Measurements from ENCODE around the gene IFNA7.
"Not testable (repeated sequence)": the region's sequence is repeated elsewhere in the genome, so short reads cannot be mapped to it uniquely, and the experiment has no call there.

IFNA7 gene

DNA sequence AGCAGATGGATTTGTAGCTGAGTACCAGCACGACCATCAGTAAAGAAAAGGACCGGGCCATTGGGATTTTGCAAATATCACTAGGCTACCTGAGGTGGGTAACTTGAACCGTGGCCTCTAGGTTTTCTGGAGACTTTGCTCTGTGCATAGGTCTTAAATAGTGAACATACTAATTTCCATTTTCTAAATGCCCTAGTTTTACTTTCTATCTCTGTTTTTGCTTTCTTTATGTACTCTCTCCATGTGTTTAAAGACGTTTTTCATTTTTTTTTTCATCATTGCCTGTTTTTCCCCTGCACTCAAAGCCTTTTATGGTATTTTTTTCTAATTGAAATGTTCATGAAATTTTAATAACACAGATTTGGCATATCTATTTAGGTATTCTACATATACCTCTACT is at the start of gene IFNA7:
Gene IFNA7 (minus strand): TSS at position 101 of the 400 bp plus-strand sequence. CDS start 40 bp downstream, at position 61.
- DNase-seq (ENCODE audit: low read depth): not testable (repeated sequence)

DNA sequence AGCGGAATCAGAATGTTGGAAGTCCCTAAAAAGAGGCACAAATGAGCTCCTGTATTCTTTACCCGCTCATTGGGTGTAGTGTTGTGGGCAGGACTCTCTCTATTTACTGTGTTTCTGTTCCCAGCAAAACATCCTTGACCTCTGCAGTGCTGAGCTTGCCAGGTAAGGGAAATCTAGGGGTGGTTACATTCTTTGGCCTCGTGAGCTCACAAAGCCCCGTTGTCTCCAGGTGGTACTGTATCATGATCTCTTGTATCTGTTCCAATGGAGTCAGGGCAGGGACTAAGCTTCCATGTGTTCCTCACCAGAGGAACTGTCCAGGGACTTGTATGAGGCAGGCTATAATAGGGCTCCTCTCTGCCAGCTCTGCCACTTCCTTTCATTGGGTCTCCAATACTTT is 49.6 kb upstream of the IFNA7 start:
- no peak for DNase-seq (ENCODE audit: low read depth)

DNA sequence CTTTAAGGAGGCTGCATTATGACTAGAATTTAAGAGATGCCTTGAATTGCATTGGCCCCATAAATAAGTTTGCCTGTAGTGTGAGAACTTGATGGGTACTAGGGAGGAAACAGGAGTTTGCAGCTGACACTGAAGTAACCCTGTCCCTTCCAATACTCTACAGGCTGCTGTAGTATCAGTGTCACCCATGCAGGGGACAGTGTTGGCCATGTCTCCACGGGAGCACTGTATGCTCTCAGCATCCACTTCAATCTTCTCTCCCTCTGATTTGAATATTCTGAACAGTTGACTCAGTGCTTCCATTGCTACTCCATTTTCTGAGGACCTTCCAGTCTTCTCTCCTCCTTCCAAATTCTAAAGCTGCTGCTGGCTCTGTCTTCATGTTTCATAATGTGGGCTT is 49.2 kb upstream of the IFNA7 start:
- no peak for DNase-seq (ENCODE audit: low read depth)

DNA sequence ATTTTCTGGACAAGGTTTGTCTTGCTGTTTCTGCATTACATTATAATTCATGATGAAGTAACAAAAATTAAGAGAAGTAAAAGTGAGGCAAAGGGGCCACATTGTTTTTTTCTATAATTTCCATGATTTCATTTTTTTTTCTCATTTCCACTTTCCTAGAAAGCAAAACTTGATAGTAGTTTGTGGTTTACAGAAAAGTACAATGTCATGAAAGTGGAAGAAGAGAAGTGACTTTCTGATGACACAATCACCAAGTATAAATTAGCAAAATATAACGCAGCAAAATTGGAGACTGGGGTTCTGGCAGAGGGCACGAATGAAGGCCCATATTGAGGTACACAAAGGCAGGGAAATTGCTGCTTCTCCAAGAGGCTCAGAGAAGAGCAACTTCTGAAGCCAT is 42.8 kb upstream of the IFNA7 start:
- DNase-seq (ENCODE audit: low read depth): no peak

DNA sequence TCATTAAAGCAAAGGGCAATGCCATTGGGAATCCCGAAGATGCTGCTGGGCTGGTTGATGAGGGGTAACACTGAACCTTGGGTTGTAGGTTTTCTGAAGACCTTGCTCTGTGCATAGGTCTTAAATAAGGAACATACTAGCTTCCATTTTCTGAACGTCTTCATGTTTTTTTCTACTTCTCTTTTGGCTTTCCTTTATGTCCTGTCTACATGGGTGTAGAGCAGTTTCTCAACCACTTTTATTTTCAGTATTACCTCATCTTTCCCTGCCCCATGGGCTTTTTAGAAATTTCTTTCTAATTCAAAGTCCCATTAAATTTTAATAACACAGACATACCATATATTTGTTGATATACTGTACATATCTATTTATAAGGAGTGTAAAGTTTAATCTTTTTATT is 37.9 kb upstream of the IFNA7 start, which contains the start of gene IFNA14:
Gene IFNA14 (minus strand): TSS at position 95 of the 400 bp plus-strand sequence. CDS start 70 bp downstream, at position 25.
- DNase-seq (ENCODE audit: low read depth): no peak

DNA sequence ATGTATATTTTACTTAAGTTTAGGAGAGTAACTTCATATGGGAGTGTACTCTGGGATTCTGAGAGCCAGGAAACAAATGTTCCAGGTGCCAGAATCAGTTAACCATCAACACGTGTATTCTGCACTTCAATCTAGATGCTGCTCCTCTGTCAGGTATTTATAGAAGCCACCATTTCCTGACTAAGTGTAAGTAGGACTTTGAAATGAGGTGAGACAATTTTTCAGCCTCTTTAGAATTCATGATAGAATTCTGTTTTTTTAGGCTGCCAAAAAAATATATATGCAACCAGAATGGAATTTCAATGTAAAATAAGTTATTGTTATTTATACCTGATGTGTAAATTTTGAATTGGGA is 34.3 kb upstream of the IFNA7 start:
- not testable (repeated sequence) for DNase-seq (ENCODE audit: low read depth)

DNA sequence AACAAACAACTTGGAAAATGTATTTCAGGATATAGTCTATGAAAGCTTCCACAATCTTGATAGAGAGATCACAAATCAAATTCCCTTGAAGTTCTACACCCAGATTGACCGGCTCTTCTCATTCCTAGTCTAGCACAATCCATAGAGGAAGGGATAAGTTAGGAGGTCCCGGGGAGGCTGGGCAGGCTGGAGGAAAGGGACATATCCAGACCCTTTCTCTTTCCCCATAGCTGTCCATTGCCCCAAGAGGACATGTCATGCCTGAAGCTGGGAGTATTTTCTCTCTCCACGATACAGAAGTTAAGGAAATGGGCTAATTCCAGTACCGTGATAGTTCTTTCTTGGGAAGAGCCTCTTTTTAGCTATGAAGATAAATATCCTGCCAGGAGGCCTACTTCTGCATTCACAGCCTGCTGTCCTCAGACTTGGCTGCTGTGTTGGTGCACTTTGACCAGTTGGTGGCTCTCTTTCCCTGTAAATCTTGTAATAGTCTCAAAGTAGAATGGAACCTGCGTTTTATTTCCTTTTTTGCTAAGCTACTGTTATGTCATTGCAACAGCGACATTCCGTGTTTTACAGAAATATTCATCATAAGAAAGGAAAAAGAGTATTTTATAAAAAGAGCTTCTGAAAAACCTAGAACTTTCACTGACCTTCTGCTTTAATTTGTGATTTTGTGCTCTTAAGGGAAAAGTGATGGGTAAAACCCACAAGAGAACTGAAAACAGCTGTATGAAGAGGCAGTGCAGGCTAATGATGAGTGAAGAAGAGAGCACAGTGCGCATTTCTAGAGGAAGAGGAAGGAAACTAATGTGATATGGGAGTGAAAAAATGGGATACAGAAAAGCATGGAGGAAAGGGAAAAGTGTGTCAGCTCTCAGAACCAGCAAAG is 33.7 kb upstream of the IFNA7 start:
- not testable (repeated sequence) for DNase-seq (ENCODE audit: low read depth)

DNA sequence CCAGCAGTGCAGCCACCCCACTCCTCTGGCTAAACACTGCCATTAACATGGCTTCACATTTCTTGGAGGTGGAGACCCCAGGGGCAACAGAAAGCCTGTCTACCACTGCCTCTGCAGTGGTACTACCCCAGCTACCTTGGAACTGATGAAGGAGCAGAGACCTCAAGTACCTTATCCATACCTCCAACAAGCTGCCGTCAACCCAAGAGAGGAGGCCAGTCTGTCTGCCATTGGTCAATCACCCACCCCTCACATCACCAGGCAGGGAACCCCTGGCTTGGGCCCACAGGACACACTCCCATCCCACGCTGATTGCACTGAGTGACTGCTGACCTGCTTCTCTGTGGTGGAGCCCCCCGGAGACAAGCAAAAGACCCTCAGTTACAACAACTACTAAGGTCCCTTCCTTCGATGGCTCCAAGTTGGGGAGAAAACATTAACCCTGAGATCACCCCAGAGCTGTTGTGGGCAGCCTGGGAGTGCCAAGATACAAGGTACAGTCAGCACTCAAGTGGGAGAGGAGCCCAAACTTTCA is 32.2 kb upstream of the IFNA7 start:
- no peak for DNase-seq (ENCODE audit: low read depth)

DNA sequence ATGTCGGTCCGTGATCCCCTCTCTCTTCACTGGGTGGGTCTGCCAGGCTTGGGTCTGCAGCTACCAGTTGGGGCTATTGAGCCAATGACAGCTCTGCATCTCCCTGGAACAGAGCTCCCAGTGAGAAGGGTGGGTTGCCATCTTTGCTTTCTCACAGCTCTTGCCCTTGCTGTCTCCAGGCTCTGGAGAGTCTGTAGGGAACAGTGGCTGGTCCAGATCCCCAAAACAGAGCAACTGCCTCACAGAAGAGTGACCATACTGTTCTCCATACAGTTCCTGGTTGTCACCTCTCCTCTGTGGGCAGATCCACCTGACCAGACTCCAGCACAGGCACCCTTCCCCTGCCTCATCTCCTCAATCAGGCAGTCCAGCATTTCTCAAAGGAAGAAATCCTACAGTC is 31.3 kb upstream of the IFNA7 start:
- DNase-seq (ENCODE audit: low read depth): no peak

DNA sequence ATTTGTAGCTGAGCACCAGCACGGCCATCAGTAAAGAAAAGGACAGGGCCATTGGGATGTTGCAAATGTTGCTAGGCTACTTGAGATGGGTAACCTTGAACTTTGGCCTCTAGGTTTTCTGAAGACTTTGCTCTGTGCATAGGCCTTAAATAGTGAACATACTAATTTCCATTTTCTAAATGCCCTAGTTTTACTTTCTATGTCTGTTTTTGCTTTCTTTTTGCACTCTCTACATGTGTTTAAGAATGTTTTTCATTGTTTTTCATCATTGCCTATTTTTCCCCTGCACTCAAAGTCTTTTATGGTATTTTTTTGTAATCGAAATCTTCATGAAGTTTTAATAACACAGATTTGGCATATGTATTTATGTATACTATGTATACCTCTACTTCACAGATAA is 26.1 kb upstream of the IFNA7 start, which contains the start of gene IFNA17:
Gene IFNA17 (minus strand): TSS at position 101 of the 400 bp plus-strand sequence. CDS start 49 bp downstream, at position 52.
- no peak for DNase-seq (ENCODE audit: low read depth)

DNA sequence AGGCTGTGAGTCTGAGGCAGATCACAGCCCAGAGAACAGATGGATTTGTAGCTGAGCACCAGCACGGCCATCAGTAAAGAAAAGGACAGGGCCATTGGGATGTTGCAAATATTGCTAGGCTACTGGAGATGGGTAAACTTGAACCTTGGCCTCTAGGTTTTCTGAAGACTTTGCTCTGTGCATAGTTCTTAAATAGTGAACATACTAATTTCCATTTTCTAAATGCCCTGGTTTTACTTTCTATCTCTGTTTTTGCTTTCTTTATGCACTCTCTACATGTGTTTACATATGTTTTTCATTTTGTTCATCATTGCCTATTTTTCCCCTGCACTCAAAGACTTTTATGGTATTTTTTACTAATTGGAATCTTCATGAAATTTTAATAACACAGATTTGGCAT is 15.2 kb upstream of the IFNA7 start, which contains the start of gene IFNA16:
Gene IFNA16 (minus strand): TSS at position 101 of the 400 bp plus-strand sequence. CDS start 6 bp downstream, at position 95.
- DNase-seq (ENCODE audit: low read depth): not testable (repeated sequence)

DNA sequence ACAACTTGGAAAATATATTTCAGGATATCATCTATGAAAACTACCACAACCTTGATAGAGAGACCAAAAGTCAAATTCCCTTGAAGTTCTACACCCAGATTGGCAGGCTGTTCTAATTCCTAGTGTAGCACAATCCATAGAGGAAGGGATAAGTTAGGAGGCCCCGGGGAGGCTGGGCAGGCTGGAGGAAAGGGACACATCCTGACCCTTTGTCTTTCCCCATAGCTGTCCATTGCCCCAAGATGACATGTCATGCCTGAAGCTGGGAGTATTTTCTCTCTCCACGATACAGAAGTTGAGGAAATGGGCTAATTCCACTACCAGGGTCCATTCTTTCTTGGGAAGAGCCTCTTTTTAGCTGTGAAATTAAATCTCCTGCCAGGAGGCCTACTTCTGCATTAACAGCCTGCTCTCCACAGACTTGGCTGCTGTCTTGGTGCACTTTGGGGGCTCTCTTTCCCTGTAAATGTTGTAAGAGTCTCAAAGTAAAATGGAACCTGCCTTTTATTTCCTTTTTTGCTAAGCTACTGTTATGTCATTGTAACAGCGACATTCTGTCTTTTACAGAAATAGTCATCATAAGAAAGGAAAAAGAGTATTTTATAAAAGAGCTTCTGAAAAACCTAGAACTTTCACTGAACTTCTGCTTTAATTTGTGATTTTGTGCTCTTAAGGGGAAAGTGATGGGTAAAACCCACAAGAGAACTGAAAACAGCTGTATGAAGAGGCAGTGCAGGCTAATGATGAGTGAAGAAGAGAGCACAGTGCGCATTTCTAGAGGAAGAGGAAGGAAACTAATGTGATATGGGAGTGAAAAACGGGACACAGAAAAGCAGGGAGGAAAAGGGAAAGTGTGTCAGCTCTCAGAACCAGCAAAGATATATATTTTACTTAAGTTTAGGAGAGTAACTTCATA is 11.7 kb upstream of the IFNA7 start:
- DNase-seq (ENCODE audit: low read depth): not testable (repeated sequence)

DNA sequence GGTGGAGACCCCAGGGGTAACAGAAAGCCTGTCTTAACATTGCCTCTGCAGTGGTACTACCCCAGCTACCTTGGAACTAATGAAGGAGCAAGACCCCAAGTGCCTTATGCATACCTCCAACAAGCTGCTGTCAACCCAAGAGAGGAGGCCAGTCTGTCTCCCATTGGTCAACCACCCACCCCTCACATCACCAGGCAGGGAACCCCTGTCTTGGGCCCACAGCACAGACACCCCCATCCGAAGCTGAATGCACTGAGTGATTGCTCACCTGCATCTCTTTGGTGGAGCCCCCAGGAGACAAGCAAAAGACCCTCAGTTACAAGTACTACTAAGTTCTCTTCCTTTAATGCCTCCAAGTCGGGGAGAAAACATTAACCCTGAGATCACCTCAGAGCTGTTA is 10.2 kb upstream of the IFNA7 start:
- DNase-seq (ENCODE audit: low read depth): not testable (repeated sequence)

DNA sequence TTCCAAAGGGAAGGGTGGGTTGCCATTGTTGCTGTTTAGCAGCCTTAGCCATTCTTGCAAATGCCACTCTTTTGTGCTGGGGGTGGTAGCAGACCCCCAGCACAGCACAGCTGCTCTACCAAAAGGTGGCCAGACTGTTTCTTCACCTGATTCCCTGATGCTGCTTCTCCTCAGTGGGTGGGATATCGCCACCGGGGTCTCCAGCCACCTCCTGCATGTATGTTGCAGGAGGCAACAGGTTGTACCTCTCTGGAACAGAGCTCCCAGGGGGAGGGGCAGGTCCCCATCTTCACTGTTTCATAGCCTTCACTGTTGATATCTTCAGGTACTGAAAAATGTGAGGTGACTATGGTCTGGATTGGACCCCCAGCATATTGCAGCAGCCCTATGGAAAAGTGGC is 8.8 kb upstream of the IFNA7 start:
- not testable (repeated sequence) for DNase-seq (ENCODE audit: low read depth)

DNA sequence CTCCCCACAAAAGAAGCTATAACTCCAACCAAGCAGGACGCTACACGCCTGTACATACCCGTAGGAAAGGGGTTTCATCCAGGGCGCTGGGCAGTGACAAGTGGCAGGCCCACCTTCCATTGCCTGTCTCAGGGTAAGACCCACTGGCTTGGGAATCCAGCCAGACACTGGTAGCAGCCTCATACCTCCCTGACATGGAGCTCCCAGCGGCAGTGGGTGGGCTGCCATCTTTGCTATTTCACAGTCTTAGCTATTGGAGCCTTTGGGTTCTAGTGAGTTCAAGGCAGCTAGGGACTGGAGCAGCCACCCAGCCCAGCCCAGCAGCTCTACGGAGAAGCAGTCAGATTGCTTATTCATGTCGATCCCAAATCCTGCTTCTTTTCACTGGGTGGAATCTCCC is 8.3 kb upstream of the IFNA7 start:
- DNase-seq (ENCODE audit: low read depth): no peak

DNA sequence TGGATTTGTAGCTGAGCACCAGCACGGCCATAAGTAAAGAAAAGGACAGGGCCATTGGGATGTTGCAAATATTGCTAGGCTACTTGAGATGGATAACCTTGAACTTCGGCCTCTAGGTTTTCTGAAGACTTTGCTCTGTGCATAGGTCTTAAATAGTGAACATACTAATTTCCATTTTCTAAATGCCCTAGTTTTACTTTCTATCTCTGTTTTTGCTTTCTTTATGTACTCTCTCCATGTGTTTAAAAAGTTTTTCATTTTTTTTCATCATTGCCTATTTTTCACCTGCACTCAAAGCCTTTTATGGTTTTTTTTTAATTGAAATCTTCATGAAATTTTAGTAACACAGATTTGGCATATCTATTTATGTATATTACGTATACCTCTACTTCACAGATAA is 5.0 kb upstream of the IFNA7 start, which contains the start of gene IFNA10:
Gene IFNA10 (minus strand): TSS at position 101 of the 400 bp plus-strand sequence. CDS start 46 bp downstream, at position 55.
- DNase-seq (ENCODE audit: low read depth): not testable (repeated sequence)

DNA sequence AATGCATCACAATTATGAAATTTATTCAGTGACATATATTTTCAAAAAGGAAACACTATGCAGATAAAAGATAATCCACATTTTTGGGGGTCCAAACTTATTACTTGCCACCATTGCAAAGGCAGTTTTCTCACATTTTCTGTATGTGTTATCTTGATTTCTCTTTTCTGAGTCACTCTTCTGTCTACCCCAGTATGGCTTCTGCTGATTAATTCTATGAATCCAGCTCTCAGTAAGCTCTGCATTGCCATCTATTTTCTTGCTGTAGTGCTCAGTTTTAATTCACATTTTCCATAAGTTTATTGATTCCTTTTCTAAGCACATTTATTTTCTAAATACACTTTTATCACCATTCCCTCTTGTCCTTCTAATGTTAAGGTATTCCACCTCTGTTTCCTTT is 3.2 kb upstream of the IFNA7 start:
- DNase-seq (ENCODE audit: low read depth): no peak

DNA sequence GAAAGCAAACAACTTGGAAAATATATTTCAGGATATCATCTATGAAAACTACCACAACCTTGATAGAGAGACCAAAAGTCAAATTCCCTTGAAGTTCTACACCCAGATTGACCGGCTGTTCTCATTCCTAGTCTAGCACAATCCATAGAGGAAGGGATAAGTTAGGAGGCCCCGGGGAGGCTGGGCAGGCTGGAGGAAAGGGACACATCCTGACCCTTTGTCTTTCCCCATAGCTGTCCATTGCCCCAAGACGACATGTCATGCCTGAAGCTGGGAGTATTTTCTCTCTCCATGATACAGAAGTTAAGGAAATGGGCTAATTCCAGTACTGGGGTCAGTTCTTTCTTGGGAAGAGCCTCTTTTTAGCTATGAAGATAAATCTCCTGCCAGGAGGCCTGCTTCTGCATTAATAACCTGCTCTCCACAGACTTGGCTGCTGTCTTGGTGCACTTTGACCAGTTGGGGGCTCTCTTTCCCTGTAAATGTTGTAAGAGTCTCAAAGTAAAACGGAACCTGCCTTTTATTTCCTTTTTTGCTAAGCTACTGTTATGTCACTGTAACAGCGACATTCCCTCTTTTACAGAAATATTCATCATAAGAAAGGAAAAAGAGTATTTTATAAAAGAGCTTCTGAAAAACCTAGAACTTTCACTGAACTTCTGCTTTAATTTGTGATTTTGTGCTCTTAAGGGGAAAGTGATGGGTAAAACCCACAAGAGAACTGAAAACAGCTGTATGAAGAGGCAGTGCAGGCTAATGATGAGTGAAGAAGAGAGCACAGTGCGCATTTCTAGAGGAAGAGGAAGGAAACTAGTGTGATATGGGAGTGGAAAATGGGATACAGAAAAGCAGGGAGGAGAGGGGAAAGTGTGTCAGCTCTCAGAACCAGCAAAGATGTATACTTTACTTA is 6.9 kb downstream of the IFNA7 start:
- not testable (repeated sequence) for DNase-seq (ENCODE audit: low read depth)

DNA sequence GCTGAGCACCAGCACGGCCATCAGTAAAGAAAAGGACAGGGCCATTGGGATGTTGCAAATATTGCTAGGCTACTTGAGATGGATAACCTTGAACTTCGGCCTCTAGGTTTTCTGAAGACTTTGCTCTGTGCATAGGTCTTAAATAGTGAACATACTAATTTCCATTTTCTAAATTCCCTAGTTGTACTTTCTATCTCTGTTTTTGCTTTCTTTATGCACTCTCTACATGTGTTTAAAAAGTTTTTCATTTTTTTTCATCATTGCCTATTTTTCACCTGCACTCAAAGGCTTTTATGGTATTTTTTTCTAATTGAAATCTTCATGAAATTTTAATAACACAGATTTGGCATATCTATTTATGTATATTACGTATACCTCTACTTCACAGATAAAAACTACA is 14.5 kb downstream of the IFNA7 start, which contains the start of gene IFNA4:
Gene IFNA4 (minus strand): TSS at position 101 of the 400 bp plus-strand sequence. CDS start 56 bp downstream, at position 45.
- not testable (repeated sequence) for DNase-seq (ENCODE audit: low read depth)
